ENCODE measurements around the gene UCHL3. TPM values are rescaled to one million over a fixed set of nuclear protein-coding genes. Genes with fewer than 3 reads are reported as not detected.

Gene UCHL3
- polyA plus RNA-seq, 3 donors: 22.4 to 66.8 (median 51.8) TPM

- intact Hi-C loops (cut with micrococcal nuclease): no loop called here
- no CpG with 5 or more reads among the region's 2 CpGs for WGBS (ENCODE audit: insufficient coverage)
- Histone ChIP-seq H4K20me1 (ENCODE audit: insufficient read depth, low read length) (no peaks in the 10 kb centered on the region), H3K4me3 (replicated peaks in 1 of 3; ENCODE audit: low read depth in 2 of 3, low read length in 3 of 3) (no peak overlapping the region), H3K4me2 (replicated peaks; ENCODE audit: extremely low read depth, low read length, poor library complexity, severe bottlenecking) (no peak overlapping the region), H3K4me1 (ENCODE audit: control insufficient read depth in 1 of 2, insufficient read depth in 2 of 2, low read length in 2 of 2) (peaks cover 10 to 15% of the 10 kb centered on the region in 2 donors), H3K79me2 (ENCODE audit: insufficient read depth, low read length) (no peaks in the 10 kb centered on the region), H3K9ac (ENCODE audit: insufficient read depth, low read length, poor library complexity, severe bottlenecking) (no peak overlapping the region), H3K36me3 (replicated peaks in 1 of 2; ENCODE audit: control insufficient read depth in 1 of 2, insufficient read depth in 2 of 2, low read length in 2 of 2) (no peaks in the 10 kb centered on the region), H3K9me3 (replicated peaks in 1 of 2; ENCODE audit: control insufficient read depth in 1 of 2, insufficient read depth in 1 of 2, low read length in 2 of 2) (no peaks in the 10 kb centered on the region), H2AFZ (ENCODE audit: insufficient read depth, low read depth, low read length, poor library complexity, severe bottlenecking) (no peak overlapping the region), H3K27ac (ENCODE audit: low read depth in 1 of 2, low read length in 2 of 2) (no peak overlapping the region), H3K27me3 (ENCODE audit: control insufficient read depth in 2 of 2, insufficient read depth in 2 of 2, low read length in 2 of 2) (peaks cover 26 to 33% of the 10 kb centered on the region in 2 donors)
- no peak for TF ChIP-seq CTCF (IDR thresholded peaks at IDR 0.05)
- Mint-ChIP-seq H3K27ac (no peak overlapping the region), H3K9me3 (peaks cover 0 to 8% (median 3%) of the 10 kb centered on the region in 7 donors), H3K4me3 (no peak overlapping the region), H3K36me3 (peaks cover 2 to 3% of the 10 kb centered on the region in 2 donors), H3K27me3 (ENCODE audit: low read depth in 3 of 3) (peaks cover 34 to 39% (median 37%) of the 10 kb centered on the region in 3 donors), H3K4me1 (peaks cover 14% of the 10 kb centered on the region)
- no peak for DNase-seq
Measured at GRCh38 chr13:75639454-75639853, 89.9 kb downstream of the UCHL3 start.

- Histone ChIP-seq H4K20me1 (ENCODE audit: insufficient read depth, low read length) (no peaks in the 10 kb centered on the region), H3K36me3 (replicated peaks in 1 of 2; ENCODE audit: control insufficient read depth in 1 of 2, insufficient read depth in 2 of 2, low read length in 2 of 2) (no peaks in the 10 kb centered on the region), H3K9me3 (replicated peaks in 1 of 2; ENCODE audit: control insufficient read depth in 1 of 2, insufficient read depth in 1 of 2, low read length in 2 of 2) (no peaks in the 10 kb centered on the region), H3K9ac (ENCODE audit: insufficient read depth, low read length, poor library complexity, severe bottlenecking) (no peak overlapping the region), H2AFZ (ENCODE audit: insufficient read depth, low read depth, low read length, poor library complexity, severe bottlenecking) (no peak overlapping the region), H3K79me2 (ENCODE audit: insufficient read depth, low read length) (no peaks in the 10 kb centered on the region), H3K4me2 (replicated peaks; ENCODE audit: extremely low read depth, low read length, poor library complexity, severe bottlenecking) (no peak overlapping the region), H3K4me1 (ENCODE audit: control insufficient read depth in 1 of 2, insufficient read depth in 2 of 2, low read length in 2 of 2) (peaks cover 7% of the 10 kb centered on the region in 2 donors), H3K4me3 (replicated peaks in 1 of 3; ENCODE audit: low read depth in 2 of 3, low read length in 3 of 3) (no peak overlapping the region), H3K27ac (ENCODE audit: low read depth in 1 of 2, low read length in 2 of 2) (no peak overlapping the region), H3K27me3 (ENCODE audit: control insufficient read depth in 2 of 2, insufficient read depth in 2 of 2, low read length in 2 of 2) (peaks cover 21 to 26% of the 10 kb centered on the region in 2 donors)
- TF ChIP-seq CTCF (IDR thresholded peaks at IDR 0.05): no peak
- peaks cover 25 to 26% (median 25%) of the 10 kb centered on the region in 3 donors for H3K27me3 Mint-ChIP-seq (ENCODE audit: low read depth in 3 of 3)
- 96% methylated on average over 5 of the region's 6 CpGs for WGBS (ENCODE audit: insufficient coverage)
- peaks cover 0 to 3% (median 0%) of the 10 kb centered on the region in 7 donors for H3K9me3 Mint-ChIP-seq
- DNase-seq: no peak
- H3K27ac Mint-ChIP-seq: no peak overlapping the region
- no peak overlapping the region for H3K4me3 Mint-ChIP-seq
- peaks cover 9% of the 10 kb centered on the region for H3K4me1 Mint-ChIP-seq
- peaks cover 2 to 3% of the 10 kb centered on the region in 2 donors for H3K36me3 Mint-ChIP-seq
- intact Hi-C loops (cut with micrococcal nuclease): no loop called here
Measured at GRCh38 chr13:75641026-75641425, 91.4 kb downstream of the UCHL3 start.

Measured in CD14-positive monocyte (primary cell).